WI38 (cell line): Measurements from ENCODE around the gene CARM1.
"Not testable (repeated sequence)": the region's sequence is repeated elsewhere in the genome, so short reads cannot be mapped to it uniquely, and the experiment has no call there.

Source experiments
- H3K4me3 ChIP-seq: 2 replicates; pipeline ENCODE4 v1.5.1; 2011; ENCODE audit warnings: low read depth, mild to moderate bottlenecking, control low read depth, low read length
- CTCF ChIP-seq: IDR thresholded peaks from 2 replicates; pipeline ENCODE4 v1.5.1; 2012; ENCODE audit warnings: low read depth, mild to moderate bottlenecking, control low read depth, low read length

The CARM1 gene

GRCh38 chr19:10928563-10929401 lies 57.4 kb downstream of the CARM1 start, which contains the start of the genes TIMM29 and YIPF2:
TIMM29 (plus strand) TSS chr19:10928811; CDS start chr19:10928823, 12 bp downstream.
YIPF2 (minus strand) TSS chr19:10928639; CDS start chr19:10928410, 229 bp downstream.
- no peak for TF ChIP-seq CTCF

GRCh38 chr19:10929402-10929794 lies 58.0 kb downstream of the CARM1 start:
- H3K4me3 ChIP-seq = peak overlapping the region; percentile 91

More at GRCh38 chr19:10928563-10929401, 57.4 kb downstream of the CARM1 start, which contains the start of the genes TIMM29 and YIPF2:
- H3K4me3 ChIP-seq = peak within 1 kb of the TSS; percentile 91

GRCh38 chr19:10935371-10936059 lies 64.2 kb downstream of the CARM1 start:
- H3K4me3 ChIP-seq = no peak overlapping the region
- no peak for TF ChIP-seq CTCF

More at GRCh38 chr19:10929402-10929794, 58.0 kb downstream of the CARM1 start:
- TF ChIP-seq CTCF = no peak

GRCh38 chr19:10936661-10937084 lies 65.3 kb downstream of the CARM1 start:
- H3K4me3 ChIP-seq = no peak overlapping the region
- TF ChIP-seq CTCF = peak; percentile 47

- not testable (repeated sequence) for H3K4me3 ChIP-seq
Measured at GRCh38 chr19:10941649-10942048, 70.3 kb downstream of the CARM1 start.

- H3K4me3 ChIP-seq = not testable (repeated sequence)
Measured at GRCh38 chr19:10943412-10943811, 72.1 kb downstream of the CARM1 start.

- no peak for TF ChIP-seq CTCF
- no peak overlapping the region for H3K4me3 ChIP-seq
Measured at GRCh38 chr19:10945264-10945663, 73.9 kb downstream of the CARM1 start.
